SK-N-SH (cell line): ENCODE results near the gene THAP7. TPM values are rescaled to one million over a fixed set of nuclear protein-coding genes. Genes with fewer than 3 reads are reported as not detected.
"Not testable (repeated sequence)": the region's sequence is repeated elsewhere in the genome, so short reads cannot be mapped to it uniquely, and the experiment has no call there.

Source experiments
- CTCF ChIA-PET: fragments of 300-600, 350-600 bp; formaldehyde crosslinking; extraction: SDS; loops from one replicate; lab custom pipeline; 2021; lab: Yijun Ruan, JAX
- POLR2A ChIA-PET: fragments of 350-600 bp; sonication (Branson Sonifier 250); formaldehyde crosslinking; extraction: SDS; loops from one replicate; lab custom pipeline; 2020; ENCODE audit warnings: antibody characterized with exemption, inconsistent platforms; lab: Yijun Ruan, JAX
- DNase-seq: peaks from one replicate; pipeline ENCODE4 v3.0.0; 2012
- H2AFZ ChIP-seq: fragments of 200-600 bp; sonication (generic); 2 replicates; pipeline ENCODE4 v1.8.1; 2016; ENCODE audit warnings: antibody characterized with exemption, mild to moderate bottlenecking, low read depth
- H3F3A ChIP-seq: fragments of 200-600 bp; sonication (generic); replicated peaks from 2 replicates; pipeline ENCODE3; 2016; ENCODE audit warnings: antibody characterized with exemption, mild to moderate bottlenecking; ENCODE audit not compliant: insufficient read depth
- H3K27ac ChIP-seq, 2 experiments: fragments of 200-500 bp in 1 of 2; fragments of 200-600 bp in 1 of 2; sonication (Bioruptor generic) in 1 of 2; sonication (generic), shearing (Covaris generic) in 1 of 2; 2 replicates each; pipeline versions ENCODE4 v1.5.1 to v1.6.1; 2014 to 2016; ENCODE audit warnings: low read depth in 2 of 2, inconsistent platforms in 1 of 2, low read length in 1 of 2, mild to moderate bottlenecking in 1 of 2, mixed read lengths in 1 of 2
- H3K27me3 ChIP-seq: fragments of 200-600 bp; sonication (generic), shearing (Covaris generic); 2 replicates; pipeline ENCODE4 v1.6.1; 2016; ENCODE audit warnings: mixed run types; ENCODE audit not compliant: insufficient read depth
- H3K36me3 ChIP-seq, 2 experiments: fragments of 200-500 bp in 1 of 2; fragments of 200-600 bp in 1 of 2; sonication (Bioruptor generic) in 1 of 2; sonication (generic) in 1 of 2; replicated peaks in 1 of 2; 2 replicates each; pipeline versions ENCODE3 to v1.5.1; 2014 to 2016; ENCODE audit warnings: low read length in 1 of 2, mild to moderate bottlenecking in 1 of 2; ENCODE audit not compliant: insufficient read depth in 2 of 2, control insufficient read depth in 1 of 2
- H3K4me1 ChIP-seq, 2 experiments: fragments of 200-500 bp in 1 of 2; fragments of 200-600 bp in 1 of 2; sonication (Bioruptor generic) in 1 of 2; sonication (generic), shearing (Covaris generic) in 1 of 2; 2 replicates each; pipeline versions ENCODE4 v1.5.1 to v1.6.1; 2014 to 2016; ENCODE audit warnings: low read depth in 1 of 2, low read length in 1 of 2, mixed run types in 1 of 2; ENCODE audit not compliant: insufficient read depth in 2 of 2, control insufficient read depth in 1 of 2
- H3K4me2 ChIP-seq: fragments of 200-600 bp; sonication (generic), shearing (Covaris generic); 2 replicates; pipeline ENCODE4 v1.6.1; 2017; ENCODE audit warnings: mixed run types
- H3K4me3 ChIP-seq, 2 experiments: fragments of 200-500 bp in 1 of 2; fragments of 200-600 bp in 1 of 2; sonication (Bioruptor generic) in 1 of 2; sonication (generic), shearing (Covaris generic) in 1 of 2; 2 replicates each; pipeline versions ENCODE4 v1.5.1 to v1.8.1; 2014 to 2016; ENCODE audit warnings: low read depth in 2 of 2, inconsistent platforms in 1 of 2, low read length in 1 of 2, mild to moderate bottlenecking in 1 of 2, mixed read lengths in 1 of 2, moderate library complexity in 1 of 2
- H3K79me2 ChIP-seq: fragments of 200-600 bp; sonication (generic); 2 replicates; pipeline ENCODE4 v1.8.1; 2017; ENCODE audit warnings: mild to moderate bottlenecking; ENCODE audit not compliant: insufficient read depth
- H3K9ac ChIP-seq: fragments of 200-600 bp; sonication (generic); 2 replicates; pipeline ENCODE4 v1.6.1; 2017; ENCODE audit warnings: mixed run types
- H3K9me2 ChIP-seq: fragments of 200-600 bp; sonication (generic); 2 replicates; pipeline ENCODE4 v1.6.1; 2017; ENCODE audit warnings: mixed run types
- H3K9me3 ChIP-seq: fragments of 200-600 bp; sonication (generic); 2 replicates; pipeline ENCODE4 v1.6.1; 2017; ENCODE audit warnings: mixed run types, mild to moderate bottlenecking, moderate library complexity
- H4K20me1 ChIP-seq: fragments of 200-600 bp; sonication (generic); 2 replicates; pipeline ENCODE4 v1.6.1; 2017; ENCODE audit warnings: mild to moderate bottlenecking, mixed run types; ENCODE audit not compliant: insufficient read depth
- FOSL2 ChIP-seq: IDR thresholded peaks from 2 replicates; pipeline ENCODE4 v1.4.0; 2012; ENCODE audit warnings: low read depth, mild to moderate bottlenecking, moderate library complexity, borderline replicate concordance
- NRF1 ChIP-seq: IDR thresholded peaks from 2 replicates; pipeline ENCODE4 v1.6.1; 2012; ENCODE audit warnings: low read depth, mild to moderate bottlenecking, low read length
- SMC3 ChIP-seq: IDR thresholded peaks from 2 replicates; pipeline ENCODE4 v1.6.1; 2012; ENCODE audit warnings: low read depth, low read length, improper control_type of control experiment
- WGBS: methylation state at CpG from one replicate; pipeline ENCODE4 v1.1.6; 2017; ENCODE audit warnings: low lambda C conversion rate; 5-methylcytosine and 5-hydroxymethylcytosine counted together
- polyA plus RNA-seq, 3 experiments: library from polyadenylated mRNA; depleted of rRNA; stranded (reverse); fragments of >200 nt; gene quantifications; 2 replicates each; pipeline ENCODE4 v1.2.3, GENCODE V29; 2012
- TF ChIP-seq, protein P1 (sequence below): fragments of 150-350 bp; IDR thresholded peaks from 2 replicates; pipeline ENCODE4 v1.6.1; 2016; ENCODE audit warnings: mild to moderate bottlenecking, low read depth, low read length
- TF ChIP-seq, protein P2 (sequence below): IDR thresholded peaks from 2 replicates; pipeline ENCODE4 v1.6.1; 2012; ENCODE audit warnings: mild to moderate bottlenecking, low read depth, low read length, moderate library complexity
- TF ChIP-seq, protein P3 (sequence below): fragments of 150-350 bp; IDR thresholded peaks from 2 replicates; pipeline ENCODE4 v1.6.1; 2017; ENCODE audit warnings: antibody characterized with exemption, low read length, low read depth, borderline replicate concordance

The THAP7 gene
- polyA plus RNA-seq, 1 of the 3 experiments (the other 2 are of a cell fraction) = 32.0 TPM

DNA sequence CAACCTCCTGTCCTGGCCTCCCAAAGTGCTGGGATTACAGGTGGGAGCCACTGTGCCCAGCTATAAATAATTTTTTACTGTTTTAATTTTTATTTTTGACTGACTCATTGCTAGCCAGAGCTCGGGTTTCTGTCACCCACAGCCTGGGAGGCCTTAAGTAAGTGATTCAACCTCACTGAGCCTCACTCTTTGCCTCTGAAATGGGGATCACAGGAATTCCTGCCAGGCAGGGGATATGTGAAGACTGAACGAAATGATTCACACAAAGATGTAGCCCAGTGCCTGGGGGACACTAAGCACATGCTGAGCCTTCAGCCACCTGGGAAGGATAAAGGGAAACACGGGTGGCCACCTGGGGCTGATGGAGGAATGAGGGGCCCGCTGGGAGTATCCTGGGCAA is 40.0 kb upstream of the THAP7 start:
- H3K4me3 ChIP-seq = no peak overlapping the region
- 0 out of 2 replicates have a peak, but pooled peaks have one; percentile 6 for TF ChIP-seq FOSL2
- TF ChIP-seq, protein P1, sequence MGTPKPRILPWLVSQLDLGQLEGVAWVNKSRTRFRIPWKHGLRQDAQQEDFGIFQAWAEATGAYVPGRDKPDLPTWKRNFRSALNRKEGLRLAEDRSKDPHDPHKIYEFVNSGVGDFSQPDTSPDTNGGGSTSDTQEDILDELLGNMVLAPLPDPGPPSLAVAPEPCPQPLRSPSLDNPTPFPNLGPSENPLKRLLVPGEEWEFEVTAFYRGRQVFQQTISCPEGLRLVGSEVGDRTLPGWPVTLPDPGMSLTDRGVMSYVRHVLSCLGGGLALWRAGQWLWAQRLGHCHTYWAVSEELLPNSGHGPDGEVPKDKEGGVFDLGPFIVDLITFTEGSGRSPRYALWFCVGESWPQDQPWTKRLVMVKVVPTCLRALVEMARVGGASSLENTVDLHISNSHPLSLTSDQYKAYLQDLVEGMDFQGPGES = no peak
- TF ChIP-seq, all 33 proteins: peak for 1
- no peaks in the 10 kb centered on the region for H3K79me2 ChIP-seq
- H3K9me3 ChIP-seq = no peaks in the 10 kb centered on the region
- no peak overlapping the region for H2AFZ ChIP-seq
- no peak overlapping the region for H3K4me2 ChIP-seq
- H3F3A ChIP-seq = peaks cover 17% of the 10 kb centered on the region
- peaks cover 17 to 25% of the 10 kb centered on the region in 2 experiments; a peak in 3 of 4 replicates for H3K4me1 ChIP-seq
- no peaks in the 10 kb centered on the region for H3K27me3 ChIP-seq
- no peak overlapping the region for H3K9ac ChIP-seq
- ChIA-PET POLR2A (no interaction called here), CTCF (interaction anchor here (0.6 kb wide), 1 partner anchor 25 kb away, joined by 3 read pairs; no protein-coding TSS in a partner anchor)
- no peaks in the 10 kb centered on the region for H3K36me3 ChIP-seq
- H4K20me1 ChIP-seq = no peaks in the 10 kb centered on the region
- H3K27ac ChIP-seq = no peak overlapping the region
- H3K9me2 ChIP-seq = no peaks in the 10 kb centered on the region
- DNase-seq = no peak
- 57% methylated on average over 4 of the region's 4 CpGs for WGBS

DNA sequence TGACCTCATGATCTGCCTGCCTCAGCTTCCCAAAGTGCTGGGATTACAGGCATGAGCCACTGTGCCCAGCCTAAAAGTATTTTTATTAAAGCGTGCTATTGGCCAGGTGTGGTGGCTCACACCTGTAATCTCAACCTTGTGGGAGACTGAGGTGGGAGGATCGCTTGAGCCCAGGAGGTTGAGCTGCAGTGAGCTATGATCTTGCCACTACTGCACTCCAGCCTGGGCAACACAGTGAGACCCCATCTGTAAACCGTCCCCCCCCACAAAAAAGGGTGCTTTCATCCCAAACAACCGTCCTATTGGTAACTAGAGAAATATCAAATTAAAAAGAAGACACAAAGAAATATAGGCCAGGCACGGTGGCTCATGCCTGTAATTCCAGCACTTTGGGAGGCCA is 37.2 kb upstream of the THAP7 start:
- H3K27ac ChIP-seq, H3K4me3 ChIP-seq, H3K36me3 ChIP-seq, H3K79me2 ChIP-seq, H3K9me3 ChIP-seq, H3K4me2 ChIP-seq, H3K9ac ChIP-seq, H3K4me1 ChIP-seq, H3K9me2 ChIP-seq, CTCF ChIA-PET, POLR2A ChIA-PET, DNase-seq, H3K27me3 ChIP-seq, H2AFZ ChIP-seq, H4K20me1 ChIP-seq: not testable (repeated sequence)
- H3F3A ChIP-seq = peaks cover 17% of the 10 kb centered on the region
- 95% methylated on average over 5 of the region's 5 CpGs for WGBS

DNA sequence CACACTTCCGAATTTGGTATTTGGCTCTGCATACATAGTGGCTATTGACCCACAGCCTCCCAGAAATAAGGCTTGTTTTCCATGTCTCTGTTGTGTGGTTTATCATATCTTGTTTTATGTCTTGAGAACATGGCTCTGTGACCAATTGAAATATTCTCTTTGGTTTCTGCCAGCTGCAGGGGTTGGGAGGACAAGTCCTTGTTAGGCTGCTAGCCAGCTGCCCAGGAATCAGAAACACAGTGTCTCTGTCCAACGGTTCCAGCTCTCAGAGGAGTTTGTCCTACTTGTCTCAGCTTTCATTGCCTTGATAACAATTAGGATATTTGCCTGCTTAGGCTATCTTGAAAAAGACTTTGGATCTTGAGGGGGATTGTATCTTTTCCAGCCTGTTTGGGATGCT is 36.5 kb upstream of the THAP7 start:
- Histone ChIP-seq H3K79me2 (no peaks in the 10 kb centered on the region), H3K4me3 (no peak overlapping the region), H3K9me2 (no peaks in the 10 kb centered on the region), H3K4me2 (no peak overlapping the region), H3K27me3 (no peaks in the 10 kb centered on the region), H4K20me1 (no peaks in the 10 kb centered on the region), H2AFZ (no peak overlapping the region), H3F3A (peaks cover 17% of the 10 kb centered on the region)
- no peak for DNase-seq
- CTCF ChIA-PET = interaction anchor here (0.7 to 2.2 kb wide), 4 partner anchors 17 to 586 kb away, joined by 3 to 6 read pairs (median 4); no protein-coding TSS in a partner anchor
- WGBS = 61% methylated on average over 2 of the region's 2 CpGs
- TF ChIP-seq, protein P2, sequence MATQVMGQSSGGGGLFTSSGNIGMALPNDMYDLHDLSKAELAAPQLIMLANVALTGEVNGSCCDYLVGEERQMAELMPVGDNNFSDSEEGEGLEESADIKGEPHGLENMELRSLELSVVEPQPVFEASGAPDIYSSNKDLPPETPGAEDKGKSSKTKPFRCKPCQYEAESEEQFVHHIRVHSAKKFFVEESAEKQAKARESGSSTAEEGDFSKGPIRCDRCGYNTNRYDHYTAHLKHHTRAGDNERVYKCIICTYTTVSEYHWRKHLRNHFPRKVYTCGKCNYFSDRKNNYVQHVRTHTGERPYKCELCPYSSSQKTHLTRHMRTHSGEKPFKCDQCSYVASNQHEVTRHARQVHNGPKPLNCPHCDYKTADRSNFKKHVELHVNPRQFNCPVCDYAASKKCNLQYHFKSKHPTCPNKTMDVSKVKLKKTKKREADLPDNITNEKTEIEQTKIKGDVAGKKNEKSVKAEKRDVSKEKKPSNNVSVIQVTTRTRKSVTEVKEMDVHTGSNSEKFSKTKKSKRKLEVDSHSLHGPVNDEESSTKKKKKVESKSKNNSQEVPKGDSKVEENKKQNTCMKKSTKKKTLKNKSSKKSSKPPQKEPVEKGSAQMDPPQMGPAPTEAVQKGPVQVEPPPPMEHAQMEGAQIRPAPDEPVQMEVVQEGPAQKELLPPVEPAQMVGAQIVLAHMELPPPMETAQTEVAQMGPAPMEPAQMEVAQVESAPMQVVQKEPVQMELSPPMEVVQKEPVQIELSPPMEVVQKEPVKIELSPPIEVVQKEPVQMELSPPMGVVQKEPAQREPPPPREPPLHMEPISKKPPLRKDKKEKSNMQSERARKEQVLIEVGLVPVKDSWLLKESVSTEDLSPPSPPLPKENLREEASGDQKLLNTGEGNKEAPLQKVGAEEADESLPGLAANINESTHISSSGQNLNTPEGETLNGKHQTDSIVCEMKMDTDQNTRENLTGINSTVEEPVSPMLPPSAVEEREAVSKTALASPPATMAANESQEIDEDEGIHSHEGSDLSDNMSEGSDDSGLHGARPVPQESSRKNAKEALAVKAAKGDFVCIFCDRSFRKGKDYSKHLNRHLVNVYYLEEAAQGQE = peak; percentile 81
- TF ChIP-seq SMC3 = no peak
- TF ChIP-seq, protein P3, sequence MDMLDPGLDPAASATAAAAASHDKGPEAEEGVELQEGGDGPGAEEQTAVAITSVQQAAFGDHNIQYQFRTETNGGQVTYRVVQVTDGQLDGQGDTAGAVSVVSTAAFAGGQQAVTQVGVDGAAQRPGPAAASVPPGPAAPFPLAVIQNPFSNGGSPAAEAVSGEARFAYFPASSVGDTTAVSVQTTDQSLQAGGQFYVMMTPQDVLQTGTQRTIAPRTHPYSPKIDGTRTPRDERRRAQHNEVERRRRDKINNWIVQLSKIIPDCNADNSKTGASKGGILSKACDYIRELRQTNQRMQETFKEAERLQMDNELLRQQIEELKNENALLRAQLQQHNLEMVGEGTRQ = no peak
- TF ChIP-seq NRF1 = no peak
- TF ChIP-seq, all 33 proteins: peak for 1
- H3K4me1 ChIP-seq = peaks cover 0 to 8% of the 10 kb centered on the region in 2 experiments; a peak in 2 of 4 replicates
- H3K27ac ChIP-seq = peak overlapping the region in 1 of 2 experiments; percentile 34; a peak in 2 of 4 replicates
- no peak overlapping the region for H3K9ac ChIP-seq
- POLR2A ChIA-PET = no interaction called here
- no peaks in the 10 kb centered on the region for H3K9me3 ChIP-seq
- H3K36me3 ChIP-seq = no peaks in the 10 kb centered on the region
